H9 (cell line): Measurements from ENCODE around the gene TGM5. TPM values are rescaled to one million over a fixed set of nuclear protein-coding genes. Genes with fewer than 3 reads are reported as not detected.

Experiments used
- DNase-seq: peaks from one replicate; pipeline ENCODE4 v3.0.0-alpha.2; 2017
- H2AFZ ChIP-seq: one replicate; pipeline ENCODE4 v1.6.1; 2013; ENCODE audit warnings: mild to moderate bottlenecking, low read length, control low read depth, moderate library complexity
- H2AK5ac ChIP-seq: 2 replicates; pipeline ENCODE4 v1.6.1; 2013; ENCODE audit warnings: low read length, control low read depth, mixed read lengths; ENCODE audit not compliant: insufficient read length
- H2BK120ac ChIP-seq: one replicate; pipeline ENCODE4 v1.6.1; 2013; ENCODE audit warnings: low read depth, mild to moderate bottlenecking, low read length, control low read depth, inconsistent platforms; ENCODE audit not compliant: poor library complexity, severe bottlenecking
- H2BK12ac ChIP-seq: 2 replicates; pipeline ENCODE4 v1.6.1; 2013; ENCODE audit warnings: low read length, control low read depth, mixed read lengths, low read depth; ENCODE audit not compliant: insufficient read length
- H2BK15ac ChIP-seq: 2 replicates; pipeline ENCODE4 v1.6.1; 2013; ENCODE audit warnings: low read depth, low read length, control low read depth
- H2BK20ac ChIP-seq: one replicate; pipeline ENCODE4 v1.6.1; 2013; ENCODE audit warnings: low read depth, mild to moderate bottlenecking, low read length, control low read depth, inconsistent platforms; ENCODE audit not compliant: poor library complexity, severe bottlenecking
- H2BK5ac ChIP-seq: 2 replicates; pipeline ENCODE4 v1.6.1; 2013; ENCODE audit warnings: low read length, control low read depth, mixed read lengths; ENCODE audit not compliant: insufficient read length
- H3K14ac ChIP-seq: 2 replicates; pipeline ENCODE4 v1.6.1; 2013; ENCODE audit warnings: low read length, control low read depth; ENCODE audit not compliant: insufficient read depth
- H3K18ac ChIP-seq: 2 replicates; pipeline ENCODE4 v1.6.1; 2013; ENCODE audit warnings: low read depth, mild to moderate bottlenecking, mixed read lengths, low read length, control low read depth; ENCODE audit not compliant: insufficient read length
- H3K23ac ChIP-seq: 2 replicates; pipeline ENCODE4 v1.6.1; 2013; ENCODE audit warnings: low read length, control low read depth, mixed read lengths, low read depth; ENCODE audit not compliant: insufficient read length
- H3K23me2 ChIP-seq: 2 replicates; pipeline ENCODE4 v1.6.1; 2013; ENCODE audit warnings: low read depth, mild to moderate bottlenecking, mixed read lengths, low read length, control low read depth; ENCODE audit not compliant: insufficient read length, poor library complexity, severe bottlenecking
- H3K27ac ChIP-seq: 2 replicates; pipeline ENCODE4 v1.5.1; 2013; ENCODE audit warnings: low read length, control low read depth, mixed read lengths, low read depth; ENCODE audit not compliant: insufficient read length
- H3K27me3 ChIP-seq: 2 replicates; pipeline ENCODE4 v1.6.1; 2013; ENCODE audit warnings: low read length, control low read depth, inconsistent platforms; ENCODE audit not compliant: insufficient read depth
- H3K4ac ChIP-seq: 2 replicates; pipeline ENCODE4 v1.6.1; 2013; ENCODE audit warnings: low read depth, mild to moderate bottlenecking, control low read depth, inconsistent platforms, low read length, moderate library complexity
- H3K4me1 ChIP-seq: 2 replicates; pipeline ENCODE4 v1.6.1; 2013; ENCODE audit warnings: low read length, control low read depth, inconsistent platforms; ENCODE audit not compliant: insufficient read depth
- H3K4me2 ChIP-seq: 2 replicates; pipeline ENCODE4 v1.6.1; 2013; ENCODE audit warnings: low read length, control low read depth, mixed read lengths; ENCODE audit not compliant: insufficient read length, insufficient read depth
- H3K56ac ChIP-seq: 2 replicates; pipeline ENCODE4 v1.6.1; 2013; ENCODE audit warnings: low read depth, mild to moderate bottlenecking, mixed read lengths, low read length, control low read depth; ENCODE audit not compliant: insufficient read length
- H3K79me1 ChIP-seq: 2 replicates; pipeline ENCODE4 v1.6.1; 2013; ENCODE audit warnings: low read depth, mild to moderate bottlenecking, moderate library complexity, low read length, control low read depth, inconsistent platforms; ENCODE audit not compliant: insufficient read depth, poor library complexity, severe bottlenecking
- H3K79me2 ChIP-seq: 2 replicates; pipeline ENCODE4 v1.6.1; 2013; ENCODE audit warnings: low read length, control low read depth, inconsistent platforms; ENCODE audit not compliant: insufficient read depth
- H3K9ac ChIP-seq: 2 replicates; pipeline ENCODE4 v1.6.1; 2013; ENCODE audit warnings: low read length, control low read depth, mixed read lengths; ENCODE audit not compliant: insufficient read length; ENCODE audit errors: extremely low read depth
- H3K9me3 ChIP-seq: one replicate; pipeline ENCODE4 v1.6.1; 2013; ENCODE audit warnings: low read depth, low read length, inconsistent platforms; ENCODE audit not compliant: control insufficient read depth
- H3T11ph ChIP-seq: one replicate; pipeline ENCODE4 v1.6.1; 2013; ENCODE audit warnings: mild to moderate bottlenecking, low read length, control low read depth, inconsistent platforms
- H4K20me1 ChIP-seq: one replicate; pipeline ENCODE4 v1.6.1; 2013; ENCODE audit not compliant: control insufficient read depth, insufficient read length, insufficient read depth
- H4K5ac ChIP-seq: 2 replicates; pipeline ENCODE4 v1.6.1; 2013; ENCODE audit warnings: low read depth, mild to moderate bottlenecking, mixed read lengths, low read length, control low read depth; ENCODE audit not compliant: insufficient read length
- H4K8ac ChIP-seq: replicated peaks from 2 replicates; pipeline ENCODE4 v1.6.1; 2013; ENCODE audit warnings: low read length, control low read depth, mixed read lengths, low read depth; ENCODE audit not compliant: insufficient read length
- H4K91ac ChIP-seq: 2 replicates; pipeline ENCODE4 v1.6.1; 2013; ENCODE audit warnings: low read depth, mild to moderate bottlenecking, moderate library complexity, mixed read lengths, low read length, control low read depth; ENCODE audit not compliant: insufficient read length
- H3K27ac Mint-ChIP-seq, 3 experiments: 2 replicates in 2 of 3; 3 replicates in 1 of 3; pipeline ENCODE4 v1.8.0; 2020 to 2021; ENCODE audit warnings: mixed read lengths in 3 of 3, mild to moderate bottlenecking in 1 of 3, moderate library complexity in 1 of 3
- H3K27me3 Mint-ChIP-seq: 2 replicates; pipeline ENCODE4 v1.8.0; 2021; ENCODE audit warnings: low read depth, mild to moderate bottlenecking, moderate library complexity, mixed read lengths
- H3K36me3 Mint-ChIP-seq, 3 experiments: 2 replicates in 2 of 3; 3 replicates in 1 of 3; pipeline ENCODE4 v1.8.0; 2020 to 2021; ENCODE audit warnings: low read depth in 3 of 3, mixed read lengths in 3 of 3; ENCODE audit not compliant: insufficient read depth in 1 of 3
- H3K4me1 Mint-ChIP-seq, 2 experiments: 2 replicates each; pipeline ENCODE4 v1.8.0; 2020; ENCODE audit warnings: mixed read lengths in 2 of 2
- H3K4me3 Mint-ChIP-seq, 2 experiments: 2 replicates in 1 of 2; 3 replicates in 1 of 2; pipeline ENCODE4 v1.8.0; 2020 to 2021; ENCODE audit warnings: mild to moderate bottlenecking in 2 of 2, mixed read lengths in 2 of 2, moderate library complexity in 1 of 2
- H3K9me3 Mint-ChIP-seq, 2 experiments: 2 replicates in 1 of 2; 3 replicates in 1 of 2; pipeline ENCODE4 v1.8.0; 2020; ENCODE audit warnings: mild to moderate bottlenecking in 2 of 2, mixed read lengths in 2 of 2, moderate library complexity in 1 of 2
- WGBS: extraction: QIAGEN DNeasy Blood & Tissue Kit; methylation state at CpG from one replicate; pipeline ENCODE4 v1.1.7; 2013; ENCODE audit warnings: missing lambda C conversion rate, low lambda C conversion rate, mixed read lengths; ENCODE audit not compliant: insufficient read length; ENCODE audit errors: extremely low coverage; 5-methylcytosine and 5-hydroxymethylcytosine counted together
- total RNA-seq: library from RNA; stranded (reverse); gene quantifications from 2 replicates; pipeline ENCODE4 v1.2.1, GENCODE V29; 2021
- TF ChIP-seq, protein P1 (sequence below): fragments of 200-600 bp; sonication (generic); conservative IDR thresholded peaks from 3 replicates; pipeline ENCODE4 v1.8.0; 2021; ENCODE audit warnings: antibody characterized with exemption, mild to moderate bottlenecking

The TGM5 gene
- total RNA-seq, 1 experiment from 2014 or later: not detected

GRCh38 chr15:43210172-43210745 lies 56.5 kb downstream of the TGM5 start:
- Mint-ChIP-seq H3K9me3 (no peaks in the 10 kb centered on the region), H3K36me3 (no peaks in the 10 kb centered on the region), H3K4me1 (peaks cover 9 to 10% of the 10 kb centered on the region in 2 experiments), H3K27ac (no peak overlapping the region; a peak in 1 of 7 replicates), H3K4me3 (no peak overlapping the region), H3K27me3 (peaks cover 11% of the 10 kb centered on the region)
- H3K9me3 ChIP-seq: no peaks in the 10 kb centered on the region
- no peaks in the 10 kb centered on the region for H4K20me1 ChIP-seq
- no peak overlapping the region for H3K4ac ChIP-seq
- no peaks in the 10 kb centered on the region for H3K27me3 ChIP-seq
- H2AFZ ChIP-seq: no peak overlapping the region
- no peak for DNase-seq
- no peaks in the 10 kb centered on the region for H3K79me2 ChIP-seq
- no peak overlapping the region for H3K23ac ChIP-seq
- no peak overlapping the region for H4K8ac ChIP-seq
- H4K91ac ChIP-seq: no peak overlapping the region
- H3T11ph ChIP-seq: no peak overlapping the region
- H3K4me2 ChIP-seq: no peak overlapping the region
- H3K23me2 ChIP-seq: no peaks in the 10 kb centered on the region
- no peak overlapping the region for H2BK20ac ChIP-seq
- no peak overlapping the region for H4K5ac ChIP-seq
- no peak overlapping the region for H2BK15ac ChIP-seq
- no peak overlapping the region for H2BK5ac ChIP-seq
- no peaks in the 10 kb centered on the region for H3K4me1 ChIP-seq
- TF ChIP-seq, protein P1, sequence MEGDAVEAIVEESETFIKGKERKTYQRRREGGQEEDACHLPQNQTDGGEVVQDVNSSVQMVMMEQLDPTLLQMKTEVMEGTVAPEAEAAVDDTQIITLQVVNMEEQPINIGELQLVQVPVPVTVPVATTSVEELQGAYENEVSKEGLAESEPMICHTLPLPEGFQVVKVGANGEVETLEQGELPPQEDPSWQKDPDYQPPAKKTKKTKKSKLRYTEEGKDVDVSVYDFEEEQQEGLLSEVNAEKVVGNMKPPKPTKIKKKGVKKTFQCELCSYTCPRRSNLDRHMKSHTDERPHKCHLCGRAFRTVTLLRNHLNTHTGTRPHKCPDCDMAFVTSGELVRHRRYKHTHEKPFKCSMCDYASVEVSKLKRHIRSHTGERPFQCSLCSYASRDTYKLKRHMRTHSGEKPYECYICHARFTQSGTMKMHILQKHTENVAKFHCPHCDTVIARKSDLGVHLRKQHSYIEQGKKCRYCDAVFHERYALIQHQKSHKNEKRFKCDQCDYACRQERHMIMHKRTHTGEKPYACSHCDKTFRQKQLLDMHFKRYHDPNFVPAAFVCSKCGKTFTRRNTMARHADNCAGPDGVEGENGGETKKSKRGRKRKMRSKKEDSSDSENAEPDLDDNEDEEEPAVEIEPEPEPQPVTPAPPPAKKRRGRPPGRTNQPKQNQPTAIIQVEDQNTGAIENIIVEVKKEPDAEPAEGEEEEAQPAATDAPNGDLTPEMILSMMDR: no peak
- H3K79me1 ChIP-seq: no peaks in the 10 kb centered on the region
- no peak overlapping the region for H2BK120ac ChIP-seq
- H3K9ac ChIP-seq: no peak overlapping the region
- no peak overlapping the region for H3K27ac ChIP-seq
- WGBS: no CpG with 5 or more reads among the region's 15 CpGs
- H2AK5ac ChIP-seq: no peak overlapping the region
- no peak overlapping the region for H3K18ac ChIP-seq
- no peak overlapping the region for H3K56ac ChIP-seq
- no peak overlapping the region; the same call in 1 of the 2 replicates for H3K14ac ChIP-seq
- no peak overlapping the region for H2BK12ac ChIP-seq
